MCF 10A (cell line): Measurements from ENCODE around the gene ARRDC1. TPM values are rescaled to one million over a fixed set of nuclear protein-coding genes. Genes with fewer than 3 reads are reported as not detected.

Experiments used
- BruUV-seq: library from RNA; stranded (reverse); fragments of 400-500 nt; replicated peaks from 2 replicates; lab custom pipeline; 2021; lab: Mats Ljungman, UMichigan
- CTCF ChIA-PET: fragments of 300-600 bp; sonication (Branson Sonifier 250); formaldehyde crosslinking; extraction: SDS; loops from one replicate; lab custom pipeline; 2021; ENCODE audit warnings: antibody characterized with exemption, inconsistent platforms; lab: Yijun Ruan, JAX
- POLR2A ChIA-PET: fragments of 300-600, 350-650 bp; sonication (Branson Sonifier 250); formaldehyde crosslinking; extraction: SDS; loops from one replicate; lab custom pipeline; 2020; ENCODE audit warnings: antibody characterized with exemption, inconsistent platforms; lab: Yijun Ruan, JAX
- DNase-seq: peaks from one replicate; pipeline ENCODE4 v3.0.0-alpha.2; 2018; ENCODE audit not compliant: unreplicated experiment
- H3K27ac Mint-ChIP-seq: one replicate; pipeline ENCODE4 v1.8.0; 2022; ENCODE audit warnings: mild to moderate bottlenecking, low read depth, mixed read lengths; ENCODE audit not compliant: unreplicated experiment
- H3K27me3 Mint-ChIP-seq: one replicate; pipeline ENCODE4 v1.8.0; 2022; ENCODE audit warnings: mixed read lengths; ENCODE audit not compliant: insufficient read depth, unreplicated experiment
- H3K36me3 Mint-ChIP-seq: one replicate; pipeline ENCODE4 v1.8.0; 2022; ENCODE audit warnings: mild to moderate bottlenecking, moderate library complexity, mixed read lengths; ENCODE audit not compliant: insufficient read depth, unreplicated experiment
- H3K4me1 Mint-ChIP-seq: one replicate; pipeline ENCODE4 v1.8.0; 2022; ENCODE audit warnings: mixed read lengths; ENCODE audit not compliant: insufficient read depth, unreplicated experiment
- H3K4me3 Mint-ChIP-seq: one replicate; pipeline ENCODE4 v1.8.0; 2022; ENCODE audit warnings: mild to moderate bottlenecking, moderate library complexity, mixed read lengths; ENCODE audit not compliant: unreplicated experiment
- H3K9me3 Mint-ChIP-seq: one replicate; pipeline ENCODE4 v1.8.0; 2022; ENCODE audit warnings: mixed read lengths; ENCODE audit not compliant: unreplicated experiment
- CTCF ChIP-seq: fragments of 200-600 bp; IDR thresholded peaks from one replicate; pipeline ENCODE4 v1.8.0; 2022; ENCODE audit warnings: antibody characterized with exemption, mild to moderate bottlenecking; ENCODE audit not compliant: unreplicated experiment
- intact Hi-C: fragments of 100-400 bp; cut with micrococcal nuclease; formaldehyde crosslinking; loops from 2 replicates; pipeline ENCODE4 v1.14.1; 2022
- total RNA-seq: library from RNA; stranded (reverse); gene quantifications from 2 replicates; pipeline ENCODE4 v1.2.3, GENCODE V29; 2022

The ARRDC1 gene
- total RNA-seq, 1 experiment from 2014 or later, result 125 TPM

GRCh38 chr9:137632230-137633161, 27.0 kb downstream of the ARRDC1 start:
- no peaks in the 10 kb centered on the region for H3K9me3 Mint-ChIP-seq
- no peak overlapping the region for H3K4me3 Mint-ChIP-seq
- no TSS peak for BruUV-seq
- H3K4me1 Mint-ChIP-seq, result peaks cover 26% of the 10 kb centered on the region
- H3K36me3 Mint-ChIP-seq, result peaks cover 25% of the 10 kb centered on the region
- ChIA-PET POLR2A (interaction anchor here (0.8 to 1.5 kb wide), 3 partner anchors 9 to 12 kb away, joined by 3 to 7 read pairs (median 3); no protein-coding TSS in a partner anchor), CTCF (interaction anchor here (0.6 kb wide), 1 partner anchor 107 kb away, joined by 4 read pairs; no protein-coding TSS in a partner anchor)
- no peak for DNase-seq
- intact Hi-C loops, result no loop called here
- no peak for TF ChIP-seq CTCF
- peak overlapping the region; percentile 7 for H3K27ac Mint-ChIP-seq
- H3K27me3 Mint-ChIP-seq, result no peaks in the 10 kb centered on the region

GRCh38 chr9:137634016-137634415, 28.5 kb downstream of the ARRDC1 start:
- Mint-ChIP-seq H3K4me3 (no peak overlapping the region), H3K27ac (no peak overlapping the region), H3K4me1 (peaks cover 21% of the 10 kb centered on the region), H3K9me3 (no peaks in the 10 kb centered on the region), H3K36me3 (peaks cover 17% of the 10 kb centered on the region), H3K27me3 (no peaks in the 10 kb centered on the region)
- ChIA-PET POLR2A (no interaction called here), CTCF (interaction anchor here (0.6 kb wide), 1 partner anchor 88 kb away, joined by 3 read pairs; no protein-coding TSS in a partner anchor)
- no peak for TF ChIP-seq CTCF
- intact Hi-C loops, result no loop called here
- DNase-seq, result no peak
- BruUV-seq, result no TSS peak

GRCh38 chr9:137638680-137639079, 33.2 kb downstream of the ARRDC1 start:
- H3K27ac Mint-ChIP-seq, result no peak overlapping the region
- intact Hi-C loops, result no loop called here
- POLR2A ChIA-PET, result no interaction called here
- no peak for TF ChIP-seq CTCF
- no peak for DNase-seq
- no TSS peak for BruUV-seq
- no peaks in the 10 kb centered on the region for H3K9me3 Mint-ChIP-seq
- no peaks in the 10 kb centered on the region for H3K27me3 Mint-ChIP-seq
- H3K4me3 Mint-ChIP-seq, result no peak overlapping the region
- peaks cover 25% of the 10 kb centered on the region for H3K36me3 Mint-ChIP-seq
- H3K4me1 Mint-ChIP-seq, result peaks cover 8% of the 10 kb centered on the region
- CTCF ChIA-PET, result no interaction called here

GRCh38 chr9:137639303-137640051, 34.0 kb downstream of the ARRDC1 start:
- CTCF ChIA-PET, result no interaction called here
- H3K27ac Mint-ChIP-seq, result peak overlapping the region; percentile 31
- H3K4me1 Mint-ChIP-seq, result peaks cover 8% of the 10 kb centered on the region
- H3K36me3 Mint-ChIP-seq, result peaks cover 29% of the 10 kb centered on the region
- H3K4me3 Mint-ChIP-seq, result peak overlapping the region; percentile 40
- DNase-seq, result no peak
- POLR2A ChIA-PET, result no interaction called here
- no peaks in the 10 kb centered on the region for H3K9me3 Mint-ChIP-seq
- BruUV-seq, result no TSS peak
- no peaks in the 10 kb centered on the region for H3K27me3 Mint-ChIP-seq
- TF ChIP-seq CTCF, result no peak
- intact Hi-C loops, result no loop called here
